ENCODE measurements around the gene PITPNM3. TPM values are rescaled to one million over a fixed set of nuclear protein-coding genes. Genes with fewer than 3 reads are reported as not detected.

The PITPNM3 gene
- total RNA-seq, 1 donor from 2014 or later: 2.2 TPM

- peaks cover 8% of the 10 kb centered on the region for H3K27me3 ChIP-seq (ENCODE audit: control insufficient read depth, insufficient read depth, low read length)
- no peak for TF ChIP-seq CTCF (IDR thresholded peaks at IDR 0.05; ENCODE audit: insufficient read depth, low read length, poor library complexity, severe bottlenecking)
- H3K36me3 ChIP-seq (ENCODE audit: control insufficient read depth, insufficient read depth, low read length): no peaks in the 10 kb centered on the region
- no peak for DNase-seq (ENCODE audit: low read depth)
- H3K4me3 ChIP-seq (ENCODE audit: low read depth, low read length): no peak overlapping the region
These were observed 98.5 kb downstream of the PITPNM3 start for GRCh38 chr17:6457688-6458459.

- DNase-seq (ENCODE audit: low read depth): peak; percentile 18
These were observed 99.3 kb downstream of the PITPNM3 start for GRCh38 chr17:6456914-6457687.

GRCh38 chr17:6456321-6456720, 100.0 kb downstream of the PITPNM3 start:
- no peak overlapping the region for H3K4me3 ChIP-seq (ENCODE audit: low read depth, low read length)
- no peak for DNase-seq (ENCODE audit: low read depth)
- no peak for TF ChIP-seq CTCF (IDR thresholded peaks at IDR 0.05; ENCODE audit: insufficient read depth, low read length, poor library complexity, severe bottlenecking)
- H3K36me3 ChIP-seq (ENCODE audit: control insufficient read depth, insufficient read depth, low read length): no peaks in the 10 kb centered on the region
- H3K27me3 ChIP-seq (ENCODE audit: control insufficient read depth, insufficient read depth, low read length): peaks cover 8% of the 10 kb centered on the region

More at GRCh38 chr17:6456914-6457687, 99.3 kb downstream of the PITPNM3 start:
- no peak for TF ChIP-seq CTCF (IDR thresholded peaks at IDR 0.05; ENCODE audit: insufficient read depth, low read length, poor library complexity, severe bottlenecking)
- Histone ChIP-seq H3K27me3 (ENCODE audit: control insufficient read depth, insufficient read depth, low read length) (peaks cover 8% of the 10 kb centered on the region), H3K4me3 (ENCODE audit: low read depth, low read length) (no peak overlapping the region), H3K36me3 (ENCODE audit: control insufficient read depth, insufficient read depth, low read length) (no peaks in the 10 kb centered on the region)

DNA sequence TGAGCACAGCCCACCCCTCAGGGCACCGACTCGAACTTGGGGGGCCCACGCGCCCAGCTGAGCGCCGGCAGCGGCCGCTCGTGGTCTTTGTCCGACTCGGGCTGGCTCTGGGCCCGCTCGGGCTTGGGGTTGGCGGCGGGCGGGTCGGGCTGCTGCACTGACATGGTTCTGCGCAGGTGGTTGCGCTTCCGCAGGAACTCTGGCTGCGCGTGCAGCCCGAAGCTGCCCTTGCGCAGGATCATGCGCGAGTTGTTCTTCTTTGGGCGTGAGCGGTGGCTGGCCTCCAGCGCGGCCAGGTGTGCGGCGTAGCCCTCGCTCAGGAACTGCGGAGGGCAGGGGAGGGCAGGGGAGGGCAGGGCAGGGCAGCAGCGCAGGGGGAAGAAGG, 101.0 kb downstream of the PITPNM3 start:
- Histone ChIP-seq H3K27me3 (ENCODE audit: control insufficient read depth, insufficient read depth, low read length) (peaks cover 8% of the 10 kb centered on the region), H3K36me3 (ENCODE audit: control insufficient read depth, insufficient read depth, low read length) (no peaks in the 10 kb centered on the region), H3K4me3 (ENCODE audit: low read depth, low read length) (no peak overlapping the region)
- no peak for DNase-seq (ENCODE audit: low read depth)
- TF ChIP-seq CTCF (IDR thresholded peaks at IDR 0.05; ENCODE audit: insufficient read depth, low read length, poor library complexity, severe bottlenecking): no peak

GRCh38 chr17:6454495-6455320, 101.6 kb downstream of the PITPNM3 start:
- no peaks in the 10 kb centered on the region for H3K36me3 ChIP-seq (ENCODE audit: control insufficient read depth, insufficient read depth, low read length)

More at GRCh38 chr17:6454495-6455320, 101.6 kb downstream of the PITPNM3 start:
- no peak for DNase-seq (ENCODE audit: low read depth)
- no peak for TF ChIP-seq CTCF (IDR thresholded peaks at IDR 0.05; ENCODE audit: insufficient read depth, low read length, poor library complexity, severe bottlenecking)
- Histone ChIP-seq H3K4me3 (ENCODE audit: low read depth, low read length) (no peak overlapping the region), H3K27me3 (ENCODE audit: control insufficient read depth, insufficient read depth, low read length) (peaks cover 8% of the 10 kb centered on the region)
